Testis (tissue), 3 donors: ENCODE data around the gene MOK. TPM values are rescaled to one million over a fixed set of nuclear protein-coding genes. Genes with fewer than 3 reads are reported as not detected.

Experiments
- DNase-seq: peaks from one replicate; pipeline ENCODE4 v3.0.0-alpha.2; 2019
- H3K27ac ChIP-seq, 2 donors: fragments of 200-600 bp; sonication (generic); one replicate each; pipeline ENCODE4 v1.5.1; 2019
- H3K27me3 ChIP-seq: fragments of 200-600 bp; sonication (generic); one replicate; pipeline ENCODE4 v1.5.1; 2019
- H3K36me3 ChIP-seq: fragments of 200-600 bp; sonication (generic); one replicate; pipeline ENCODE4 v1.5.1; 2017; ENCODE audit warnings: low read depth; ENCODE audit errors: missing control alignments
- H3K4me1 ChIP-seq: fragments of 200-600 bp; sonication (generic); one replicate; pipeline ENCODE4 v1.5.1; 2019
- H3K4me3 ChIP-seq, 2 donors: fragments of 200-600 bp; sonication (generic); one replicate each; pipeline ENCODE4 v1.5.1; 2017 to 2019
- H3K9me3 ChIP-seq: fragments of 200-600 bp; sonication (generic); one replicate; pipeline ENCODE4 v1.5.1; 2017
- POLR2A ChIP-seq: fragments of 450-650 bp; IDR thresholded peaks from one replicate; pipeline ENCODE4 v1.6.1; 2017; ENCODE audit warnings: antibody characterized with exemption, mild to moderate bottlenecking, moderate library complexity
- WGBS, 2 donors: methylation state at CpG; one replicate each; pipeline ENCODE4 v1.1.5; 2018; 5-methylcytosine and 5-hydroxymethylcytosine counted together
- intact Hi-C: fragments of 100-400 bp; cut with DNase I; formaldehyde crosslinking; loops from one replicate; pipeline ENCODE4 v1.15.1; 2023; ENCODE audit warnings: low total_unique reads
- polyA plus RNA-seq: library from polyadenylated mRNA; stranded (reverse); fragments of 350-450 nt; fragmentation: Illumina TruSeq; extraction: RNeasy Lipid Tissue Mini Kit (QIAGEN cat#74804); gene quantifications from one replicate; pipeline ENCODE4 v1.2.3, GENCODE V29; 2014; ENCODE audit warnings: low read depth, low replicate concordance; ENCODE audit not compliant: insufficient read depth
- total RNA-seq, 2 donors: library from RNA; depleted of rRNA; stranded (reverse); fragments of >200 nt; gene quantifications; one replicate each; pipeline ENCODE4 v1.2.3, GENCODE V29; 2016
- TF ChIP-seq, protein P1 (sequence below), 3 experiments: fragments of 450-650 bp in 2 of 3; fragments of 200-600 bp in 1 of 3; sonication (generic) in 1 of 3; IDR thresholded peaks; one replicate each; pipeline ENCODE4 v1.5.1; 2016 to 2019; ENCODE audit warnings: antibody characterized with exemption in 3 of 3, mild to moderate bottlenecking in 2 of 3, moderate library complexity in 1 of 3

The MOK gene
- total and polyA plus RNA-seq, 3 donors from 2014 or later: 157 to 188 (median 171) TPM

DNA sequence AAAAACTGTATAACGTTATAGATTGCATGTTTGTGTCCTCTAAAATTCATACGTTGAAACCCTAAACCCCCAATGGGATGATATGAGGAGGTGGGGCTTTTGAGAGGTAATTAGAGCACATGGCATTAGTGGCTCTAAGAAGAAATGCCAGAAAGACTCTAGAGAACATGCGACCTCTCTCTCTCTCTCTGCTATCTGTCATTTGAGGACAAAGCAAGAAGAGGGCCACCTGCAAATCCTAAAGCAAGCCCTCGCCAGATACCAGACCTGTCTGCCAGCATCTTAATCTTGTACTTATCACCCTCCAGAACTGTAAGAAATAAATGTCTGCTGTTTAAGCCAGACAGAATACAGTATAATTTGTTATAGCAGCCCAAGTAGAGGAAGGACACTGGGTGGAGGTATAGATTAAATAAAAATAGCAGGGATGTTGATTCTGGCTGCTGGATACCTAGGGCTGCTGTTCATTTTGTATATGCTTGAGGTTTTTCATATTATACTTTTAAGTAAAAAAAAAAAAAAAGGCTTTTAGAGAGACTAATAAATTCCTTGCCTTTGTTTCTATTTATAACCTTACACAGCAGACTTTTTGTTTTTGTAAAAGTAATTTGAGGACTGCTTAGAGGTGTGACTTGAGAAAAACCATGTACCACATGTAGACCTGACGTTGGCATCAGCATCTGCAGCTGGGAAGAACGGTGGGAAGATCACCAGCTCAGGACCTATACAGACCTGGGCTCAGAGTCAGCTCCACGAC is 26.9 kb downstream of the MOK start:
- H3K36me3 ChIP-seq: no peaks in the 10 kb centered on the region
- H3K4me3 ChIP-seq: no peak overlapping the region
- intact Hi-C loops: no loop called here
- no peaks in the 10 kb centered on the region for H3K9me3 ChIP-seq
- peaks cover 10% of the 10 kb centered on the region for H3K4me1 ChIP-seq
- TF ChIP-seq, protein P1, sequence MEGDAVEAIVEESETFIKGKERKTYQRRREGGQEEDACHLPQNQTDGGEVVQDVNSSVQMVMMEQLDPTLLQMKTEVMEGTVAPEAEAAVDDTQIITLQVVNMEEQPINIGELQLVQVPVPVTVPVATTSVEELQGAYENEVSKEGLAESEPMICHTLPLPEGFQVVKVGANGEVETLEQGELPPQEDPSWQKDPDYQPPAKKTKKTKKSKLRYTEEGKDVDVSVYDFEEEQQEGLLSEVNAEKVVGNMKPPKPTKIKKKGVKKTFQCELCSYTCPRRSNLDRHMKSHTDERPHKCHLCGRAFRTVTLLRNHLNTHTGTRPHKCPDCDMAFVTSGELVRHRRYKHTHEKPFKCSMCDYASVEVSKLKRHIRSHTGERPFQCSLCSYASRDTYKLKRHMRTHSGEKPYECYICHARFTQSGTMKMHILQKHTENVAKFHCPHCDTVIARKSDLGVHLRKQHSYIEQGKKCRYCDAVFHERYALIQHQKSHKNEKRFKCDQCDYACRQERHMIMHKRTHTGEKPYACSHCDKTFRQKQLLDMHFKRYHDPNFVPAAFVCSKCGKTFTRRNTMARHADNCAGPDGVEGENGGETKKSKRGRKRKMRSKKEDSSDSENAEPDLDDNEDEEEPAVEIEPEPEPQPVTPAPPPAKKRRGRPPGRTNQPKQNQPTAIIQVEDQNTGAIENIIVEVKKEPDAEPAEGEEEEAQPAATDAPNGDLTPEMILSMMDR (IDR thresholded peaks at IDR 0.05): no peak
- TF ChIP-seq POLR2A: no peak
- no peaks in the 10 kb centered on the region for H3K27me3 ChIP-seq
- WGBS, 2 donors: 37 to 58% methylated on average over 7 of the region's 7 CpGs
- H3K27ac ChIP-seq: no peak overlapping the region
- no peak for DNase-seq

DNA sequence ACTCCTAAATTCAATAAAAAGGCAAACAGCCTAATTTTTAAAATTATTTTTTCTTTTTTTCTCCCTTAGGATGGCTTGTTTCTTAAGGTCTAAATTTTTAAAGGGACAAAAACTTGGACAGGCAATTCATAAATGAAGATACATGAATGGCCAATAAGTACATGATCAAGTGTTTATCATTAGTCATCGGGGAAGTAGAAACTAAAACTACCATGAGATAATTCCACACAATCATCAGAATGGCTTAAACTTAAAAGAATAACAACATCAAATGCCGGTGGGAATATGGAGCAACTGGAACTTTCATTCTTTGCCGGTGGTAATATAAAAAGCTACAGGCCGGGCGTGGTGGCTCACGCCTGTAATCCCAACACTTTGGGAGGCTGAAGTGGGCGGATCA is 29.1 kb downstream of the MOK start:
- intact Hi-C loops: no loop called here
- WGBS, 2 donors: 95 to 96% methylated on average over 7 of the region's 7 CpGs
- H3K27me3 ChIP-seq: no peaks in the 10 kb centered on the region
- H3K36me3 ChIP-seq: no peaks in the 10 kb centered on the region
- no peak overlapping the region for H3K4me3 ChIP-seq
- peaks cover 10% of the 10 kb centered on the region for H3K4me1 ChIP-seq
- TF ChIP-seq, protein P1 (IDR thresholded peaks at IDR 0.05): no peak
- no peak for TF ChIP-seq POLR2A
- no peak for DNase-seq
- H3K27ac ChIP-seq: no peak overlapping the region
- no peaks in the 10 kb centered on the region for H3K9me3 ChIP-seq

- no peak overlapping the region for H3K27ac ChIP-seq
- peaks cover 1% of the 10 kb centered on the region for H3K4me1 ChIP-seq
- H3K9me3 ChIP-seq: no peaks in the 10 kb centered on the region
- intact Hi-C loops: no loop called here
- no peak for DNase-seq
- H3K27me3 ChIP-seq: no peaks in the 10 kb centered on the region
- no peak overlapping the region for H3K4me3 ChIP-seq
- no peak for TF ChIP-seq POLR2A
- H3K36me3 ChIP-seq: no peaks in the 10 kb centered on the region
- WGBS, 2 donors: 95 to 96% methylated on average over 5 of the region's 5 CpGs
These were observed 32.6 kb downstream of the MOK start for GRCh38 chr14:102272392-102272791.

- 37 to 51% methylated on average over 4 of the region's 4 CpGs for WGBS, 2 donors
- TF ChIP-seq, protein P1 (IDR thresholded peaks at IDR 0.05): no peak
- no peak for TF ChIP-seq POLR2A
- DNase-seq: peak; percentile 76
- no peaks in the 10 kb centered on the region for H3K27me3 ChIP-seq
- H3K4me3 ChIP-seq: no peak overlapping the region
- peak overlapping the region; percentile 78 to 87 for H3K27ac ChIP-seq
- H3K36me3 ChIP-seq: no peaks in the 10 kb centered on the region
- intact Hi-C loops: no loop called here
- peaks cover 29% of the 10 kb centered on the region for H3K4me1 ChIP-seq
- H3K9me3 ChIP-seq: no peaks in the 10 kb centered on the region
These were observed 40.2 kb downstream of the MOK start for GRCh38 chr14:102264775-102265174.

DNA sequence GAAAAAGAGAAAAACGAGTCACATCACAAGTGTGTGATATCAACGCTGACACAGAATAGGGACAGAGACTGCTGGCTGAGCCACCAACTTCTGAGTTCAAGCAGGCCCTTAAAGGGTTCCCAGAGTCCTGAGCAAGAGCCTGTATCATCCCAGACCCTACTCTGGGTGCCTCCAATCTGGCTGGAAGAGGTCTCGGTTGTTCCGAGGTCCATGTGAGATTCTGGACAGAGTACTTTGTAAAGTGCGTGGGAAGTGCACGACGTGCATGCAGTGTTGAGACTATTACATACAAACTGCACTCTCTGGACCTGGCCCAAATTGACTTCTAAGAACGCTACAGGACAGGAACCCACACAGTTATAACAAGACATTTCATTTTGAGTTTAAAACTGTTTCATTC is 40.6 kb downstream of the MOK start:
- 36 to 47% methylated on average over 8 of the region's 8 CpGs for WGBS, 2 donors
- Histone ChIP-seq H3K4me1 (peaks cover 29% of the 10 kb centered on the region), H3K27ac (peak overlapping the region; percentile 78 to 87), H3K36me3 (no peaks in the 10 kb centered on the region), H3K27me3 (no peaks in the 10 kb centered on the region), H3K9me3 (no peaks in the 10 kb centered on the region), H3K4me3 (no peak overlapping the region)
- DNase-seq: peak; percentile 52
- intact Hi-C loops: no loop called here
- TF ChIP-seq POLR2A: no peak
- TF ChIP-seq, protein P1 (IDR thresholded peaks at IDR 0.05): no peak
